Neuronal stem cell (in vitro differentiated cells): ENCODE data around the gene CDC42EP3. TPM values are rescaled to one million over a fixed set of nuclear protein-coding genes. Genes with fewer than 3 reads are reported as not detected.

Source experiments
- DNase-seq: peaks from one replicate; pipeline ENCODE4 v3.0.0-alpha.2; 2013; ENCODE audit warnings: low spot score
- H2AFZ ChIP-seq: one replicate; pipeline ENCODE4 v1.6.1; 2013; ENCODE audit warnings: mild to moderate bottlenecking, low read length, inconsistent platforms
- H2AK5ac ChIP-seq: 2 replicates; pipeline ENCODE4 v1.6.1; 2013; ENCODE audit warnings: low read depth, mild to moderate bottlenecking, inconsistent platforms, low read length, moderate library complexity, mixed read lengths
- H2BK120ac ChIP-seq: 2 replicates; pipeline ENCODE4 v1.6.1; 2013; ENCODE audit warnings: low read depth, mild to moderate bottlenecking, inconsistent platforms, low read length, moderate library complexity, mixed read lengths
- H2BK12ac ChIP-seq: one replicate; pipeline ENCODE4 v1.6.1; 2013; ENCODE audit warnings: low read length, inconsistent platforms
- H2BK15ac ChIP-seq: 2 replicates; pipeline ENCODE4 v1.6.1; 2013; ENCODE audit warnings: mild to moderate bottlenecking, low read length, inconsistent platforms, mixed read lengths
- H2BK5ac ChIP-seq: one replicate; pipeline ENCODE4 v1.6.1; 2013; ENCODE audit warnings: inconsistent platforms, mild to moderate bottlenecking, low read length, moderate library complexity
- H3K14ac ChIP-seq: one replicate; pipeline ENCODE4 v1.6.1; 2013; ENCODE audit warnings: low read length, inconsistent platforms
- H3K18ac ChIP-seq: 2 replicates; pipeline ENCODE4 v1.6.1; 2013; ENCODE audit warnings: low read length, inconsistent platforms
- H3K23ac ChIP-seq: 2 replicates; pipeline ENCODE4 v1.6.1; 2013; ENCODE audit warnings: low read depth, mild to moderate bottlenecking, mixed read lengths, low read length, inconsistent platforms; ENCODE audit not compliant: poor library complexity
- H3K27ac ChIP-seq: replicated peaks from 3 replicates; pipeline ENCODE4 v1.5.1; 2013; ENCODE audit warnings: low read length, inconsistent platforms
- H3K27me3 ChIP-seq, 3 experiments: 2 replicates each; pipeline ENCODE4 v1.6.1; 2013; ENCODE audit warnings: low read length in 3 of 3, mild to moderate bottlenecking in 2 of 3, inconsistent platforms in 1 of 3, low read depth in 1 of 3, mixed read lengths in 1 of 3, moderate library complexity in 1 of 3; ENCODE audit not compliant: control insufficient read depth in 3 of 3, insufficient read depth in 3 of 3
- H3K36me3 ChIP-seq, 2 donors: replicated peaks in 1 of 2; 2 replicates each; pipeline ENCODE4 v1.6.1; 2013; ENCODE audit warnings: low read length in 2 of 2; ENCODE audit not compliant: control insufficient read depth in 2 of 2, insufficient read depth in 2 of 2
- H3K4ac ChIP-seq: 2 replicates; pipeline ENCODE4 v1.6.1; 2013; ENCODE audit warnings: inconsistent platforms, mild to moderate bottlenecking, low read length, moderate library complexity
- H3K4me1 ChIP-seq, 2 donors: 1 replicate in 1 of 2; 2 replicates in 1 of 2; pipeline ENCODE4 v1.6.1; 2013; ENCODE audit warnings: low read length in 2 of 2, low read depth in 1 of 2; ENCODE audit not compliant: control insufficient read depth in 2 of 2, insufficient read depth in 1 of 2
- H3K4me2 ChIP-seq: one replicate; pipeline ENCODE4 v1.6.1; 2013; ENCODE audit warnings: mild to moderate bottlenecking, low read length, inconsistent platforms; ENCODE audit not compliant: insufficient read depth, poor library complexity, severe bottlenecking
- H3K4me3 ChIP-seq, 2 donors: 2 replicates each; pipeline ENCODE4 v1.5.1; 2013; ENCODE audit warnings: low read length in 2 of 2, mild to moderate bottlenecking in 2 of 2, inconsistent platforms in 1 of 2, moderate library complexity in 1 of 2
- H3K79me1 ChIP-seq: one replicate; pipeline ENCODE4 v1.6.1; 2013; ENCODE audit warnings: low read depth, mild to moderate bottlenecking, inconsistent platforms, low read length, moderate library complexity
- H3K9ac ChIP-seq: one replicate; pipeline ENCODE4 v1.6.1; 2013; ENCODE audit warnings: mild to moderate bottlenecking, low read depth, low read length, inconsistent platforms; ENCODE audit not compliant: poor library complexity
- H3K9me3 ChIP-seq, 2 donors: replicated peaks in 1 of 2; 2 replicates each; pipeline versions ENCODE3 to v1.6.1; 2013; ENCODE audit warnings: low read length in 2 of 2, mild to moderate bottlenecking in 2 of 2, inconsistent platforms in 1 of 2, low read depth in 1 of 2, mixed read lengths in 1 of 2, moderate library complexity in 1 of 2; ENCODE audit not compliant: control insufficient read depth in 2 of 2, insufficient read depth in 1 of 2
- H4K8ac ChIP-seq: one replicate; pipeline ENCODE4 v1.6.1; 2013; ENCODE audit warnings: low read depth, mild to moderate bottlenecking, inconsistent platforms, low read length, moderate library complexity
- H4K91ac ChIP-seq: one replicate; pipeline ENCODE4 v1.6.1; 2013; ENCODE audit warnings: low read length, low read depth, mild to moderate bottlenecking, inconsistent platforms; ENCODE audit not compliant: poor library complexity
- WGBS, 2 donors: extraction: QIAGEN DNeasy Blood & Tissue Kit; methylation state at CpG; one replicate each; pipeline ENCODE4 v1.1.7; 2013; ENCODE audit warnings: missing lambda C conversion rate in 2 of 2, mixed read lengths in 1 of 2; ENCODE audit not compliant: insufficient read length in 2 of 2, insufficient replicate concordance in 1 of 2; ENCODE audit errors: extremely low coverage in 2 of 2; 5-methylcytosine and 5-hydroxymethylcytosine counted together
- polyA plus RNA-seq, 2 experiments: library from polyadenylated mRNA; stranded (reverse); fragments of 200-250 nt; gene quantifications; one replicate each; pipeline ENCODE4 v1.2.3, GENCODE V29; 2013

The CDC42EP3 gene
- polyA plus RNA-seq (2013, experiment 1 of 2) = 32.1 TPM
- polyA plus RNA-seq (2013, experiment 2 of 2) = 31.5 TPM

DNA sequence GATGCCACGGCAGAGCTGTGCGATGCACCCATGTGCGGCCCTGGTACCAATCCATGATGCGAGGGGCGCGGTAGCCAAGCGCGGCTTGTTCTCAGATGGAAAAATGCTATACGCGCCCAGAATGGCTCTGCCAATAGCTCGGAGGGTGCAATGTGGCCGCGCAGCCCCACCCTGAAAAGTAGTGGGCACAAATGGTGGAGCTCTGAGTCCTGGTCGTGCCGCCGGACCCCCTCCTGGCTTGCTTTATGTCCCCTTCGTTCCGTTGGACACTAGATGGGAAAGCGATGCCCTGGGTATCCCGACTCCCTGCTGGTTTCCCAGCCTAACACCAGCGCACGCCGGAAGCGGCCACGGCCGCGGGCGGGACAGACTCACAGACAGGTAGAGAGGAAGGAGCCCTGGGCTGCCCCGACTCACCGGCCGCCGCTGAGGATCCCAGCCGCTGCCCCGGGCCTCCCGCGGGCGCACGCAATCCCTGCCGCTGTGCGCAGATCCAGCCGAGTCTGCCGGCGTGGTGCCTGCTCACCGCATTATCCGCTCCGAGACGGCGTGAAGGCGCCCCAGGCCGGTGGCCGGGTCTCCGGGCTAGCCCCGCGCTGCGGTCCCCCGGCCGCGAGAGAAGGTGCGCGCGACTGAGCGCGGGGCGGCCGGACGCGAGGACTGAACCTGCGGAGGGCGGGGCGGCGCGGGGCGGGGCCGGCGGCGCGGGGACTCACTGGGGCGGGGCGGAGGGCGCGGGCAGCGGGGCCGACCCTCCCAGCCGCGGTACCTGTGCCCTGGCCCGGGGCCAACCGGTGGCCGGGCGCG, at the start of gene CDC42EP3:
TSS of gene CDC42EP3 (minus strand) at position 634 of the 807 bp plus-strand sequence. CDS start 25,055 bp downstream, outside the sequence.
- Histone ChIP-seq H2BK15ac (peak within 1 kb of the TSS; percentile 83), H2BK120ac (peak within 1 kb of the TSS; percentile 95), H2BK5ac (peak within 1 kb of the TSS; percentile 93), H4K91ac (no peak within 1 kb of the TSS), H3K27me3 (no peaks in the 10 kb centered on the region), H3K4ac (no peak within 1 kb of the TSS), H3K9me3 (no peaks in the 10 kb centered on the region), H3K27ac (peak within 1 kb of the TSS; percentile 97), H3K4me3 (peak within 1 kb of the TSS; percentile 72 to 99), H3K79me1 (no peaks in the 10 kb centered on the region), H3K9ac (peak within 1 kb of the TSS; percentile 97), H3K4me2 (peak within 1 kb of the TSS; percentile 75), H2AK5ac (peak within 1 kb of the TSS; percentile 65), H2BK12ac (peak within 1 kb of the TSS; percentile 87), H3K36me3 (peaks cover 0 to 23% of the 10 kb centered on the region in 2 donors), H3K14ac (peak within 1 kb of the TSS; percentile 95), H3K18ac (peak within 1 kb of the TSS; percentile 98), H4K8ac (no peak within 1 kb of the TSS), H3K4me1 (peaks cover 8 to 15% of the 10 kb centered on the region in 2 donors), H2AFZ (peak within 1 kb of the TSS; percentile 92), H3K23ac (peak within 1 kb of the TSS; percentile 86)
- WGBS, 2 donors = no CpG with 5 or more reads among the region's 90 CpGs
- peak; percentile 69 for DNase-seq

DNA sequence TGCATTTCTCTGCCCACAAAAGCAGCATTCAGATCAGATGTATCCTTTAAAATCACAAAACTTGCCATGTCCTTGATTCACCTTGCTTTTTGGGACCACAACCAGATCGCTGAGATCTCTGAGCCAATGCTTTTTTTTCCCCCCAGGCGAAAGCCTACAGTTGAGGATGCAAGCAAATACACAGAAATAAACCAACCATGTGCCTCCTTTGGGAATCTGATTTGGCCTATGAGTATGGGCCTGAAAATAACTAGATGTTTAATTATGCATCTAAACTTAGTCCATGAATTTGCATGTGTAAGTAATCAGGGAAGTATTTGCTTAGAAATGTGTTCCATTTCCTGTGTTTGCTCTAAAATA, 49.7 kb upstream of the CDC42EP3 start:
- no peak overlapping the region for H3K18ac ChIP-seq
- peaks cover 0 to 3% of the 10 kb centered on the region in 2 donors for H3K9me3 ChIP-seq
- H3K23ac ChIP-seq = no peak overlapping the region
- no peak overlapping the region for H2AK5ac ChIP-seq
- no peak overlapping the region for H3K27ac ChIP-seq
- H4K8ac ChIP-seq = no peak overlapping the region
- H3K4me3 ChIP-seq = no peak overlapping the region
- DNase-seq = no peak
- no peak overlapping the region for H2BK15ac ChIP-seq
- H3K4me2 ChIP-seq = no peak overlapping the region
- no peaks in the 10 kb centered on the region for H3K4me1 ChIP-seq
- no peak overlapping the region for H3K14ac ChIP-seq
- H3K79me1 ChIP-seq = no peaks in the 10 kb centered on the region
- H3K36me3 ChIP-seq = no peaks in the 10 kb centered on the region
- H2BK120ac ChIP-seq = no peak overlapping the region
- no peak overlapping the region for H3K4ac ChIP-seq
- H3K9ac ChIP-seq = no peak overlapping the region
- H2BK12ac ChIP-seq = no peak overlapping the region
- WGBS, 2 donors = no CpG with 5 or more reads among the region's 2 CpGs
- no peak overlapping the region for H2AFZ ChIP-seq
- H4K91ac ChIP-seq = no peak overlapping the region
- H3K27me3 ChIP-seq = no peaks in the 10 kb centered on the region
- H2BK5ac ChIP-seq = no peak overlapping the region

- H3K4ac ChIP-seq = no peak overlapping the region
- no peak overlapping the region for H3K14ac ChIP-seq
- H3K27ac ChIP-seq = no peak overlapping the region
- H2BK12ac ChIP-seq = no peak overlapping the region
- H4K91ac ChIP-seq = no peak overlapping the region
- no peak overlapping the region for H2BK120ac ChIP-seq
- no peak overlapping the region for H3K4me3 ChIP-seq
- no peak overlapping the region for H2AK5ac ChIP-seq
- H4K8ac ChIP-seq = no peak overlapping the region
- H2BK5ac ChIP-seq = no peak overlapping the region
- peaks cover 0 to 3% of the 10 kb centered on the region in 2 donors for H3K9me3 ChIP-seq
- H3K4me1 ChIP-seq = no peaks in the 10 kb centered on the region
- H3K27me3 ChIP-seq = no peaks in the 10 kb centered on the region
- H2AFZ ChIP-seq = no peak overlapping the region
- no peak for DNase-seq
- no peaks in the 10 kb centered on the region for H3K79me1 ChIP-seq
- H3K18ac ChIP-seq = no peak overlapping the region
- no peak overlapping the region for H3K4me2 ChIP-seq
- no peak overlapping the region for H2BK15ac ChIP-seq
- H3K9ac ChIP-seq = no peak overlapping the region
- H3K36me3 ChIP-seq = no peaks in the 10 kb centered on the region
- no CpG with 5 or more reads among the region's 6 CpGs for WGBS, 2 donors
- H3K23ac ChIP-seq = no peak overlapping the region
These were observed 49.2 kb upstream of the CDC42EP3 start for GRCh38 chr2:37720533-37721200.

DNA sequence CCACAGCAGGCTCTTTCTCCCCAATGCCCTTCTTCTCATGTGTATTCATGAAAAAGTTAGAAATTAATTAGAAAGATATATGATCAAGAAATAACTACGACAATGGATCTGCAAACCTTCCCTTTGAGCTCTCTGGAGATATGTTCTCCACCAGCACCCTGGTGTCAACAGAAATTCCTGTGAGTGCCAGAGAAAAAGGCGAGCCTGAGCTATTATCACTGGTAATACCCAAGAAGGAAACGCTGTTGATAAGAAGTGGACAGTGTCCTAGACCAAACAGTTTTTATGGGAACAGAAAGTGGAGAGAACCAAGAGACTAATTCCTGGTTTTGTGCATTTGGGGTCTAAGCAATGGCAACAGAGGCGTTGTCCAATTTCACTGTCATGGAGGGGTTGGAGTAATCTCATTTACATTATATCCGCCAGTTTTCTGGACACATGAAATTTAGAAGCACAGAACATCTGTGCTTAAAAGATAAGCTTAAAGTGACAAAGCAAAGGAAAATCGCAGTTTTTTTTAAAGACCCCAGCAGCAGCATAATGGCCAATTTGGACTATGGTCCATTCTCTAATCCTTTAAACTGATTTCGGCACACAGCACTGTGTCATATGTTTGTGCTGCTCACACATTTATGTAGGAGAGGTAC, 47.2 kb upstream of the CDC42EP3 start:
- H3K4me2 ChIP-seq = no peak overlapping the region
- no peak overlapping the region for H2BK12ac ChIP-seq
- no peak overlapping the region for H3K23ac ChIP-seq
- H2AK5ac ChIP-seq = no peak overlapping the region
- H3K27ac ChIP-seq = no peak overlapping the region
- H3K4me1 ChIP-seq = no peaks in the 10 kb centered on the region
- H3K79me1 ChIP-seq = no peaks in the 10 kb centered on the region
- H2BK5ac ChIP-seq = no peak overlapping the region
- no peak overlapping the region for H2BK15ac ChIP-seq
- H3K36me3 ChIP-seq = no peaks in the 10 kb centered on the region
- H3K9ac ChIP-seq = no peak overlapping the region
- H3K14ac ChIP-seq = no peak overlapping the region
- no peak for DNase-seq
- no peaks in the 10 kb centered on the region for H3K27me3 ChIP-seq
- no peak overlapping the region for H2AFZ ChIP-seq
- no peak overlapping the region for H4K91ac ChIP-seq
- no peak overlapping the region for H4K8ac ChIP-seq
- no peak overlapping the region for H3K4me3 ChIP-seq
- H3K18ac ChIP-seq = no peak overlapping the region
- no CpG with 5 or more reads among the region's 7 CpGs for WGBS, 2 donors
- H3K9me3 ChIP-seq = peaks cover 3 to 6% of the 10 kb centered on the region in 2 donors
- H2BK120ac ChIP-seq = no peak overlapping the region
- no peak overlapping the region for H3K4ac ChIP-seq
